Stimulated activated CD4-positive, alpha-beta T cell treated with anti-CD3 and anti-CD28 coated beads, Interleukin-2, amount 100 ng/mL, for 48 hours (primary cell): ENCODE measurements around the gene SMIM10L2A.
"Not testable (repeated sequence)": the region's sequence is repeated elsewhere in the genome, so short reads cannot be mapped to it uniquely, and the experiment has no call there.

Source experiments
- DNase-seq, 2 donors: peaks; one replicate each; pipeline ENCODE4 v3.0.0-alpha.2; 2020

The SMIM10L2A gene

DNA sequence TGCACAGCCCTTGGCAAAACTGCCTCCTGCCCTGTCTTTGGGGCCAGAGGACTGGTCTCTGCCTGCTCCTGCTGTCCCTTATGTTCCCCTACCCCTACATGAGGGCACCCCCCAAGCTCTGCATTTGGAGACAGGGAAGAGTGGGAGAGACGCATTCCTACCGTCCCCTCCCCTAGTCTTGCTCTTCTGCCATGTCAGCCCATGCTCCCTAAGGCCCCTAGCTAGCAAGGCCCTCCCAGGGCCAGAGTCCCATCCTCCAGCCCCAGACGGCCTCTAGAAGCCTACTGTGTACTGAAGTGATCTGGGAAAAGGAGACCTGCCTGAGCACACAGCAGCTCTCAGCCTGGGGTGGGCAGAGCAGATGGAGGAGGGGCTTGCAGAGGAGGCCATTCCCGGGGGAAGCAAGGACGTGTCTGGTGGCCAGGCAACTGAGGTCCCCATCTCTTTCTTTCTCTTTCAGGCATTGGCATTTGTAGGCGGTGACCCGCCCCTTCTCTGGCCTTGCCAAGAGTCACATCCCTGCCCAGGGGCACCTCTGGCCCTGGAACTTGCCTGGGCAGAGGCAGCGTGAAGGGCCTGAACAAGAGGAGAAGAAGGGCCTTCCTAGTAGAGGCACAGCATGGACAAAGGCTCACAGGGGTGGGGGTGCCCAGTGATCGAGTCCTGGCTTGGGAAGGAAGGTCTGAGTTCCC is 1.6 kb downstream of the SMIM10L2A start:
- DNase-seq: not testable (repeated sequence)

DNA sequence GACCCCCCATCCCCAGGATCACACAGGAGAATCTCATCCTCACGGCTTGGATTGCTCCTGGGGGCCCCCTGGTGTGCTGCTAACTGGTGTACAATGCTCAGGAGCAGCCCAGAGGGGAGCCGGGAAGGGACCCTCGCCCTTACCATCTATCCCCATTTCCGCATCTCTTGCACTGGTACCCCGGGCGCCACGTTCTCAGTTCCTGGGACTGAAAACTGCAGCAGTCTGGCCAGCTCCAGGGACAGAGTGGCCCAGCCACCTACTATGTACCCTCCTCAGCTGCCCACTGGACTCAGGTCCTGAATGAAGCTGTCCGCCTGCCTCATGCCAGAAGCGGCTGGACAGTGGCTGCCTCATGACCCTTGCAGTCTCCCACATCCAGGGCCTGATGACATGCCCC is 2.7 kb downstream of the SMIM10L2A start:
- no peak for DNase-seq

- DNase-seq: no peak
Observed at GRCh38 chrX:135425026-135425965, 3.6 kb downstream of the SMIM10L2A start.

- DNase-seq: no peak
Observed at GRCh38 chrX:135429429-135429828, 7.7 kb downstream of the SMIM10L2A start.

DNA sequence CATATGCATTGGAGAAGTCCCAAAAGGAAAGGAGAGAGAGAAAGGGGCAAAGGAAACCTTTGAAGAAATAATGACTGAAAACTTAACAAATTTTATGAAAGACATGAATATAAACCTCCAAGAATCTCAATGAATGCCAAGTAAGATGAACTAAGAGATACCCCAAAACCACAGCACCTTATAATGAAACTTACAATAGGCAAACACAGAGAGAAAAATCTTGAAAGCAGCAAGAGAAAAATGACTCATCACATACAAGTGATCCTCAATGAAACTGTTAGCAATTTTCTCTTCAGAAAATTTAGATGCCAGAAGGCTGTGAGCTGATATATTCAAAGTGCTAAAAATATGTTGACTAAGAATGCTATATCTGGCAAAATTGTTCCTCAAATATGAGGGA is 10.1 kb downstream of the SMIM10L2A start:
- DNase-seq: no peak

DNA sequence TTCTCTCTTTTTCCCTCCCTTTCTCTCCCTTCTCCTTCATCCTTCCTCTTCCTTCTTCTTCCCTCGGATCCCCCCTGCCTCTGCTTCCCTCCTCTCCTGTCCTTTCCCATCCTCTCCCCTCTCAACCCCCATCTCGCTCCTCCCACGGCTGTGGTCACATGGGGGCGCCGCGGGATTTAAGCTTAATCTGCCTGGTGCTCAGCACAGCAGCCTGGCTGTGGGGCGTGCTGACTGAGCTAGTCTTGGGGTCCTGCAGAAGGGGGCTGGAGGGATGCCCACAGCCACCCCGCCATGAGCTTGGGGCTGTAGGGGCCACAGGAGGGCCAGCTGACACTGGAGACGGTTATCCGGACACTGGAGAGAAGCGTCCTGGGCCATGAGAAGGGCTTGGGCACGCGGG is 10.7 kb downstream of the SMIM10L2A start:
- DNase-seq: no peak

DNA sequence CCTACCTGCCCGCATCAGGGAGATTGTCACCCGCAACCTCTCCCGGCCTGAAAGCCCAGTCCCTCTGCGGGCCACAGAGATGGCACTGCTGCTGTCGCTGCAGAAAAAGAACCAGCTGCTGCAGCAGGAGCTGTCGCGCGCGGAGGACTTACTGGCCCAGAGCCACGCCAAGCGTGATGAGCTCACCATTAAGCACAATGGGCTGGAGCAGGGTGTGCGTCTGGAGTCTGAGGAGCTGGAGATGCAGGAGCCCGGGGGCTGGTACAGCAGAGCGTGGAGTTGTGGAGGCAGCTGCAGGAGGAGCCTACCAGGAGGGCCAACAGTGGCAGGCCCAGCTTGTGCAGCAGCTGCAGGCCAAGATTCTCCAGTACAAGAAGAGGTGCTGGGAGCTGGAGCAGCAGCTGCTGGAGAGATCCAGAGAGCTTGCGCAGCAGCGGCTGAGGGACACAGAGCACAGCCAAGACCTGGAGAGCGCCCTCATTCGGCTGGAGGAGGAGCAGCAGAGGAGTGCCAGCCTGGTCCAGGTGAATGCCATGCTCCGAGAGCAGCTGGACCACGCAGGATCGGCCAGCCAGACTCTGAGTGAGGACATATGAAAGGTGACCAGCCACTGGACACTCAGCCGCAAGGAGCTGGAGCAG is 11.3 kb downstream of the SMIM10L2A start:
- DNase-seq: no peak

DNA sequence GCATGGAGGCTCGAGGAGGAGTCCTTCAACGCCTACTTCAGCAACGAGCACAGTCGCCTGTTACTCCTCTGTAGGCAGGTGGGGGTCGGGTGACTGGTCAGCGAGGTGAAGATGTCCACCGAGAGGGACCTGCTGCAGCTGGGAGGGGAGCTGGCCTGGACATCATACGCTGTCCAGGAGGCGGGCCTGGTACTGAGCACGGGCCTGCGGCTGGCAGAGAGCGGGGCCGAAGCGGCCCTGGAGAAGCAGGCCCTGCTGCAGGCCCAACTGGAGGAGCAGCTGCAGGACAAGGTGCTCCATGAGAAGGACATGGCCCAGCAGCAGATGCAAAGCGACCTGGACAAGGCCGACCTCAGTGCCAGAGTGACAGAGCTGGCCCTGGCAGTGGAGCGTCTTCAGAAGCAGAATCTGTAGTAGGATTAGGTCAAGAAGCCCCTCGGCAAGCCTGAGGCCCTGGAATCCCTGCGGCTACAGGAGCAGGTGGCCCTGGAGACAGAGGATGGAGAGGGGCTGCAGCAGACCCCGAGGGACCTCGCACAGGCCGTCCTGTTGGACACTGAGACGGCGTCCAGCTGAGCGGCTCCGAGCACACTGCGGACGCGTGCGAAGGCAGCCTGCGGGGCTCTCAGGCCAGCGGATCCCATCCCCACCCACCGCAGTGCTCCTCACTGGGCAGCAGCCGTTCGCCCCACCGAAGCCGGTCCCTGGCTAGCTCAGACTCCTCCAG is 11.9 kb downstream of the SMIM10L2A start:
- no peak for DNase-seq

- DNase-seq: no peak
Observed at GRCh38 chrX:135434258-135435138, 12.8 kb downstream of the SMIM10L2A start.

DNA sequence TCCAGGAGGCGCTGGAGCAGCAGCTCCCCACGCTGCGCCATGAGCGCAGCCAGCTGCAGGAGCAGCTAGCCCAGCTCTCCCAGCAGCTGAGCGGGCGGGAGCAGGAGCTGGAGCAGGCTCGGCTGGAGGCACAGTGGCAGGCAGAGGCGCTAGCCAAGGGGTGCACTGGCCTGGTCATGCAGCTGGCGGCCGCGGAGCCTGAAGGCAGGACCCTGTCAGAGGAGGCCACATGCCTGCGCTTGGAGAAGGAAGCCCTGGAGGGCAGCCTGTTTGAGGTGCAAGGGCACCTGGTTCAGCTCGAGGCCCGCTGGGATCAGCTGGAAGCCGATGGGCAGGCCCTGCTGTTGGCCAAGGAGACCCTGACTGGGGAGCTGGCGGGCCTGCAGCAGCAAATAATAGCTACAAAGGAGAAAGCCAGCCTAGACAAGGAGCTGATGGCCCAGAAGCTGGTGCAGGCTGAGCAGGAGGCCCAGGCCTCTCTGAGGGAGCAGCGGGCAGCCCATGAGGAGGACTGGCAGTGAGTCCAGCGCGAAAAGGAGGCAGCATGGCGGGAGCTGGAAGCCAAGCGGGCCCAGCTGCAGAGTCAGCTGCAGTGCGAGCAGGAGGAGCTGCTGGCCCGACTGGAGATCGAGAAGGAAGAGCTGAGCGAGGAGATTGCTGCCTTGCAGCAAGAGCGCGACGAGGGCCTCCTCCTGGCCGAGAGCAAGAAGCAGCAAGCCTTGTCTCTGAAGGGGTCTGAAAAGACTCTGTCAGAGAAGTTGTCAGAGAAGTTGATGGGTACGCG is 13.6 kb downstream of the SMIM10L2A start:
- DNase-seq: no peak

- no peak for DNase-seq
Observed at GRCh38 chrX:135435933-135436332, 14.2 kb downstream of the SMIM10L2A start.

GRCh38 chrX:135436456-135436855 is 14.7 kb downstream of the SMIM10L2A start:
- no peak for DNase-seq

DNA sequence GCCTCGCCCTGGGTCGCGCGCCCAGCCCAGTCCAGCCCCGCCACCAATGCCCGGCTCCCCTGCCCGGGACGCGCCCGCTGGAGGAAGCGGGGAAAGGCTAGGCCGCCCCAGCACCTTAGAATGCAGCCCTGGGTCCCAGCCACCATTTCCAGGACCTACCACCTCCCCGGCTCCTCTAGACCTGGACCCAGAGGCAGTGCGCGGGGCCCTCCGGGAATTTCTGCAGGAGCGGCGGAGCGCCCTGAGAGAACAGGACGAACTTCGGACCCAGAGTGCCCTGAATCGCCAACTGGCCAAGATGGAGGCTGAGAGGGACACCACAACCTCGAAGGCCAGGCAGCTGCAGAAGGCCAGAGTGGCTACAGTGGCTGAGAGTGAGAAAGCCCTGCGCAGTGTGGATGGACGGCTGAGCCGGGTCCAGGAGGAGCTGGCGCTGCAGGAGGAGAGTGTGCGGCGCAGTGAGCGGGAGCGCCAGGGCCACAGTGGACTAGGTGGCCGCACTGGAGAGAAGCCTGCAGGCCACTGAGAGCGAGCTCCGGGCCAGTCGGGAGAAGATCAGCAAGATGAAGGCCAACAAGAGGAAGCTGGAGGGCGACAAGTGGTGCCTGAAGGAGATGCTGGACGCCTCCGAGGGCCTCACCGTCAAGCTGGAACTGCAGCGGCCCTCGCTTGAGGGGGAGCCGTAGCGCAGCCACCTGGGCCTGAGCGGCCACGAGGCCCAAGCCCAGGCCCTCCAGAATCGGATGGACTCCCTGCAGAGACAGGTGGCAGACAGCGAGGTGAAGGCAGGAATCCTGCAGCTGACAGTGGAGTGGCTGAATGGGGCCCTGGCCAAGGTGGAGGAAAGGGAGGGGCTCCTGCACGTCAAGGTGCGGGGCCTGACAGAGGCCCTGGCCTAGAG is 15.5 kb downstream of the SMIM10L2A start:
- no peak for DNase-seq

- no peak for DNase-seq
Observed at GRCh38 chrX:135437867-135438733, 16.4 kb downstream of the SMIM10L2A start.

DNA sequence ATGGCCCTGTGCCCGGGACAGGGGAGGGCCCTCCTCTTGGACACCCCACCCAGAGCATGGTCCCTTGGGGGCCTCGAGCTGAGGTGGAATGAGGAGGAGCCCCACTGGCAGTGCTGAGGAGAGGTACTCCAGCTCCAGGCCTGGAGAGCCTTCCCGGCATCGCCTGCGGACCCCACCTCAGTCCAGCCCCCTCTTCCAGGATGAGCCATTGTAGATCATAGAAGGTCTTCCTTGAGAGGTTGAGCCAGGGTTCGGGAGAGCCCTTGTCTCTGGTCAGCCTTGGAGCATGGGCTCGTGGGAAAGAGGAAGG is 16.9 kb downstream of the SMIM10L2A start:
- no peak for DNase-seq

GRCh38 chrX:135449637-135450550 is 28.1 kb downstream of the SMIM10L2A start:
- no peak for DNase-seq

- no peak for DNase-seq
Observed at GRCh38 chrX:135453381-135453780, 31.6 kb downstream of the SMIM10L2A start.

DNA sequence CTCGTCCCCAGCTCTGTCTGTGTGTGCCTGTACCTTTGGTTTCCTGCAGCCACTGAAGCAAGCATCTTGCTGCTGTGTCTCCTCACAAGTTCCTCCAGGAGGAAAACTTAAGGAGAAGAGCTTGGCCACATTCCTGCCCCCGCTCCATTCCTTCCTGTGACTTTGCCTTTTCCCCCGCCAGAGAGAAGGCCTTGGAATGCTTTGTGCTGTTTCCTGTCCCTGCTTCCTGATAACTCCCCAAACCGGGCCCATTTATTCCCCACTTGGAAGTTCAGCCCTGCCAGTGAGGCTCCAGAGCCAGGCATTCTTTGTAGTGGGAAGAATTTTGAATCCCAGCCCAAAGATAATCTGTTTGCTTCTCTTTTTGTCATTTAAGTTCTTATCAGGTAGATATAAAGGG is 33.1 kb downstream of the SMIM10L2A start:
- no peak for DNase-seq
